Measurements from ENCODE around the gene RPS3. TPM values are rescaled to one million over a fixed set of nuclear protein-coding genes. Genes with fewer than 3 reads are reported as not detected.
"Not testable (repeated sequence)": the region's sequence is repeated elsewhere in the genome, so short reads cannot be mapped to it uniquely, and the experiment has no call there.

RPS3 gene
- total and polyA plus RNA-seq, 2 donors, result 961 to 2,414 TPM

DNA sequence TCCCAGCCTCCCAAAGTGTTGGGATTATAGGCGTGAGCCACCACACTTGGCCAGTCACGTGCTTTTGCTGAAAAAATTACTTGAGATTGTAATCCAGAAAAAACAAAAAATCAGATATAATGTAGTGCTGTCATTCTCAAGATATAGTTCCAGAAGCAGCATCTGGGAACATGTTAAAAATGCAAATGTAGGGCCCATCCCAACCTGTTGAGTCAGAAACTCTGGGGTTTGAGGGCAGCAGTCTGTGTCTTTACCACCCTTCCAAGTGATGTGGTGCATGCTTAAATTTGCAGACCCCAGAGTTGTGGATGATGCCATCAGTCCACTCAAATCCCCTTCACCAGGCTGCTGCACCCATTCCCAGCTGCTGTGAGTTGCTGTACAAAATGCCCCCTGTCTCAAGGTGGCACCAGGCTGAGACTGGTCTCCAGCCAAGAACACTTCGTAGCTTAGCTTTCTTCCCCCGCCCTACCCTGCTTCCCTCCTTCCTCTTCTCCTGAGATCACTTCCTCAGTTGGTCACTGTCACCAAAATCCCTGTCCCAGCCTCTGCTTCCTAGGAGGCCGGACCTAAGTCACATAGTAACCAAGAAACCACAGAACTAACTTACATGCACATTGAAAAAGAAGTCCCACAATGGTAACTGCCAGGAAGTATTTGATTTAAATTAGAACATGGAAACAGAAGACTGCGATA, 29.6 kb upstream of the RPS3 start:
- H3K4me1 ChIP-seq (ENCODE audit: insufficient read depth), result no peaks in the 10 kb centered on the region
- 83% methylated on average over 6 of the region's 6 CpGs for WGBS
- no peak for DNase-seq (ENCODE audit: extremely low spot score)

DNA sequence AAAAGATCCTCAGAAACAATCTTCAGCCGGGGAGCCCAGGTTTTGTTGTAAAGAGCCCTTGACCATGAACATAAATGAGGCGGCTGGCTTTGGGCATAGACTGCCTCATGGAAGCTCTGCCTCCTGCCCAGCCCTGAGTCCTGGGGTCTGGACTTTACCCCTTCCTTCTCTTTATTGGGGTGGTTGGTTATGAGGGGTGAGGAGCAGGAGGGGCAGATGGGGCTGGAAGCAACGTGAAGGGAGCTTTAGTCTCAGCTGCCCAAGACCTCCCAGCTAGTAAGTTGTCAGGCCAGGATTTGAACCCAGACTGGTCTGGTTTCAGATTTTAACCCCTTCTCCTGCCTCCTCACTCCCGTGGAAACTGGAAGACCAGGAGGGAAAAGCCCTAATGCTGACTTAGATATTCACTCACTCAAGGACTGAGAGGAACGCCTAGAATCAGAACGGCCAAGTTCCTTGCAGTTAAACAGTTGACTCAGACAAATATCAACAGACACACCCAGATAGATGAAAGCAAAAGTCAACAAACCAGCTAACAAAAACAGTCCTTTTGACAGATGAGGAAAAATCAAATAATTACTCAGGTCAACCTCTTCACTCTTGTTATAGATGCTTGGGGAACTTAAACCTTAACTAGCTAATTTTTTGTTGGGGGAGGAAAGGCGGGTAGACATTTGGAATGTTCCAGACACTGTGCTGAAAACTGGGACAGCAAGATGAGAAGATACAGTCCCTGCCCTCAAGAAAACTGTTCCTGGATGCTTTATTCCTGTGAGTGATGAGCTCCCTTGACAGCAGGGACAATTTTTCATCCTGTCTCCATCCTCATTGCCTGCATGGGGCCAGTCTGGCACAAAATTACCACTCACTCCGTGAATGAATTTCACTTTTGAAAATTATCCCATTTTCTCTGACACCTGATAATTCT, 27.1 kb upstream of the RPS3 start:
- Histone ChIP-seq H3K4me3 (ENCODE audit: low read depth, low read length) (no peak overlapping the region), H3K27ac (ENCODE audit: low read depth) (peak overlapping the region; percentile 64), H3K36me3 (ENCODE audit: insufficient read depth) (no peaks in the 10 kb centered on the region), H3K4me1 (ENCODE audit: insufficient read depth) (no peaks in the 10 kb centered on the region)
- 30% methylated on average over 8 of the region's 8 CpGs for WGBS
- DNase-seq (ENCODE audit: extremely low spot score), result peak; percentile 62

More for the DNA sequence above, 29.6 kb upstream of the RPS3 start:
- Histone ChIP-seq H3K4me3 (ENCODE audit: low read depth, low read length) (no peak overlapping the region), H3K36me3 (ENCODE audit: insufficient read depth) (no peaks in the 10 kb centered on the region), H3K27ac (ENCODE audit: low read depth) (no peak overlapping the region)

DNA sequence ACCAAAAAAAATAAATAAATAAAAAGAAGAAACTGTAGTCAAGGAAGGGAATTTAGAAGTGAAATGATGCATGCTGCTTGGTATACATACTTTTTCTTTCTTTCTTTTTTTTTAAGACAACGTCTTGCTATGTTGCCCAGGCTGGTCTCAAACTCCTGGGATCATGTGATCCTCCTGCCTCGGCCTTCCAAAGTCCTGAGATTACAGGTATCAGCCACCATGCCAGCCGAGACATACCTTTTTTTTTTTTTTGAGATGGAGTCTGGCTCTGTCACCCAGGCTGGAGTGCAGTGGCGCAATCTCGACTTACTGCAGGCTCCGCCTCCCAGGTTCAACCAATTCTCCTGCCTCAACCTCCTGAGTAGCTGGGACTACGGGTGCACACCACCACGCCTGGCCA, 26.1 kb upstream of the RPS3 start:
- DNase-seq (ENCODE audit: extremely low spot score), result no peak
- Histone ChIP-seq H3K4me3 (ENCODE audit: low read depth, low read length) (no peak overlapping the region), H3K4me1 (ENCODE audit: insufficient read depth) (no peaks in the 10 kb centered on the region), H3K36me3 (ENCODE audit: insufficient read depth) (no peaks in the 10 kb centered on the region), H3K27ac (ENCODE audit: low read depth) (no peak overlapping the region)
- WGBS, result 93% methylated on average over 8 of the region's 8 CpGs

DNA sequence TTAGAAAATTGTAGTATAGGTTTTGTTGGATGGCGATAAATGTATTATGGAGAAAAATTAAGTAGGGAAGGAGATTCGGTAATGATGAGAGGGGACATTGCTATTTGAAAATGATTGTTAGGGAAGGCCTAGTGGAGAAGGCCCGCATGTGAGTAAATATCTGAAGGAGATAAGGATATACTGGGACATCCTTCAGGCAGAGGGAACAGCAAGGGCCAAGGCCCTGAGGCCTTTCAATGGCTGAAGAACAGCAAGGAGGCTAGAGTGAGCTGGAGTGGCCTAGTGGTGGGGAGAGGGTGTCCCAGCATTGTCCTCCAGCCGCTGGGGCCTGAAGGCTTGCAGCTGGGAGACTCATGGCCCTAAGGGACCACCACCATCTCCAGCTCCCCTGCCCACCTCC, 24.7 kb upstream of the RPS3 start:
- Histone ChIP-seq H3K27ac (ENCODE audit: low read depth) (no peak overlapping the region), H3K4me3 (ENCODE audit: low read depth, low read length) (no peak overlapping the region), H3K4me1 (ENCODE audit: insufficient read depth) (no peaks in the 10 kb centered on the region), H3K36me3 (ENCODE audit: insufficient read depth) (no peaks in the 10 kb centered on the region)
- DNase-seq (ENCODE audit: extremely low spot score), result no peak
- 94% methylated on average over 4 of the region's 4 CpGs for WGBS

DNA sequence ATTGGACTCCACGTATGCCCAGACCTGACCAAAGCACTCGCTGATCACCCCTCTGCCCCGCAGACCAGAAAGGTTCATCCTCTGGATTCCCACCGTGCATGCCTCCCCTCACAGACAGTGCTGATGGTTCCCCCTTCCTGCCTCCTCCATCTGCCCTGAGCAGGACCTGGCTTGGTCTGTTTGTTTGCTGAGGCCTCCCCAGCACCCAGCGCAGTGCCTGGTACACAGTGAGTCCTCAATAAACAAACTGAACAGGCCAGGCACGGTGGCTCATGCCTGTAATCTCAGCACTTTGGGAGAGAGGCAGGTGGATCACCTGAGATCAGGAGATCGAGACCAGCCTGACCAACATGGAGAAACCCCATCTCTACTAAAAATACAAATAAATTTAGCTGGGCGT, 23.7 kb upstream of the RPS3 start:
- Histone ChIP-seq H3K4me1 (ENCODE audit: insufficient read depth) (no peaks in the 10 kb centered on the region), H3K27ac (ENCODE audit: low read depth) (no peak overlapping the region), H3K36me3 (ENCODE audit: insufficient read depth) (no peaks in the 10 kb centered on the region), H3K4me3 (ENCODE audit: low read depth, low read length) (no peak overlapping the region)
- no peak for DNase-seq (ENCODE audit: extremely low spot score)
- 91% methylated on average over 8 of the region's 8 CpGs for WGBS

DNA sequence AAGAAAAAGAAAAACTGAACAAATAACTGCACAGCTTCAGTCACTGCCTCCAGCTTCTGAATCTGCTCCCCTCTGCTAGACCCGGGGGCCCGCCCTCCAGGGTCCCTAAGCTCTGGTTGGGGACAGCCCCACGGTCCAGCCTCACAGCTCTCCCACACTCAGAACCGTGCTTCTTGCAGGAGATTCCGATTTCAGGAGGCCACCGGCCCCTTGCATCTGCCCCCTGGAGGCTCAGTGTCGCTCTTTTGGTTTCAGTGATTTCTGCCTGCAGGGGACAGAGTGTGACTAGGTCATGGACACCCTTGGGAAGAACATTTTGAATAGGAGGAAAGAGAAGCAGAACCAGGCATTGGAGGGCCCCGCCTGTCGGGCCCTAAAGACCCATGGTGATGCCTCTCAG, 23.1 kb upstream of the RPS3 start:
- H3K27ac ChIP-seq (ENCODE audit: low read depth), result no peak overlapping the region
- H3K4me3 ChIP-seq (ENCODE audit: low read depth, low read length), result no peak overlapping the region
- no peaks in the 10 kb centered on the region for H3K36me3 ChIP-seq (ENCODE audit: insufficient read depth)
- 85% methylated on average over 9 of the region's 9 CpGs for WGBS
- no peaks in the 10 kb centered on the region for H3K4me1 ChIP-seq (ENCODE audit: insufficient read depth)
- no peak for DNase-seq (ENCODE audit: extremely low spot score)

DNA sequence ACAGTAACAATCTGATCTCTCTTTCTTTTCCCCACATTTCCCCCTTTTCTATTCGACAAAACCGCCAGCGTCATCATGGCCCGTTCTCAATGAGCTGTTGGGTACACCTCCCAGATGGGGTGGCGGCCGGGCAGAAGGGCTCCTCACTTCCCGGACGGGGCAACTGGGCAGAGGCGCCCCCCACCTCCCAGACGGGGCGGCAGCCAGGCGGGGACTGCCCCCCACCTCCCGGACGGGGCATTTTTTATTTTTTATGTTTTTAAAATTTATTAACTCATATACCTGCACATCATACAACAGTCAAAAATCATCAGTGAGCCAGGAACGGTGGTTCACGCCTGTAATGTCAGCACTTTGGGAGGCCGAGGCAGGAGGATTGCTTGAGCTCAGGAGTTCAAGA, 20.5 kb upstream of the RPS3 start:
- not testable (repeated sequence) for DNase-seq (ENCODE audit: extremely low spot score); H3K4me1 ChIP-seq (ENCODE audit: insufficient read depth); H3K27ac ChIP-seq (ENCODE audit: low read depth); H3K36me3 ChIP-seq (ENCODE audit: insufficient read depth); H3K4me3 ChIP-seq (ENCODE audit: low read depth, low read length)
- 94% methylated on average over 17 of the region's 17 CpGs for WGBS

DNA sequence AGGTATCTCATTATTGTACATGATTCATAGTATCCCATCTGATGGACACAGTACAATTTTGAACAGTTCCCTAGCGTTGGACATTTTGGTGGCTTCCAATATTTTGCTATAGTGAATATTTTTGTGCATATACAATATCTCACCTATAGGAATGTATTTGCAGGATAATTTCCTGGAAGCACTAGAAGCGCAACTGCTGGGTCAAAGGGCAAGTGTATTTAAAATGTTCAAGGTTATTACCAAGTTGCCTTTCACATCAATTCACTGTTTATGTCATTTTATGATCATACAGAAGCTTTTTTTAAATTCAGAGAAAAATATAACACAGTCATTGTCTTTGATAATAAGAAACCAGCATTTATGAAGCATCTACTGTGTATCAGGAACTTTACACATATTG, 19.1 kb upstream of the RPS3 start:
- WGBS, result 91% methylated on average over 2 of the region's 2 CpGs
- H3K27ac ChIP-seq (ENCODE audit: low read depth), result no peak overlapping the region
- DNase-seq (ENCODE audit: extremely low spot score), result no peak
- H3K4me1 ChIP-seq (ENCODE audit: insufficient read depth), result no peaks in the 10 kb centered on the region
- no peaks in the 10 kb centered on the region for H3K36me3 ChIP-seq (ENCODE audit: insufficient read depth)
- H3K4me3 ChIP-seq (ENCODE audit: low read depth, low read length), result no peak overlapping the region

DNA sequence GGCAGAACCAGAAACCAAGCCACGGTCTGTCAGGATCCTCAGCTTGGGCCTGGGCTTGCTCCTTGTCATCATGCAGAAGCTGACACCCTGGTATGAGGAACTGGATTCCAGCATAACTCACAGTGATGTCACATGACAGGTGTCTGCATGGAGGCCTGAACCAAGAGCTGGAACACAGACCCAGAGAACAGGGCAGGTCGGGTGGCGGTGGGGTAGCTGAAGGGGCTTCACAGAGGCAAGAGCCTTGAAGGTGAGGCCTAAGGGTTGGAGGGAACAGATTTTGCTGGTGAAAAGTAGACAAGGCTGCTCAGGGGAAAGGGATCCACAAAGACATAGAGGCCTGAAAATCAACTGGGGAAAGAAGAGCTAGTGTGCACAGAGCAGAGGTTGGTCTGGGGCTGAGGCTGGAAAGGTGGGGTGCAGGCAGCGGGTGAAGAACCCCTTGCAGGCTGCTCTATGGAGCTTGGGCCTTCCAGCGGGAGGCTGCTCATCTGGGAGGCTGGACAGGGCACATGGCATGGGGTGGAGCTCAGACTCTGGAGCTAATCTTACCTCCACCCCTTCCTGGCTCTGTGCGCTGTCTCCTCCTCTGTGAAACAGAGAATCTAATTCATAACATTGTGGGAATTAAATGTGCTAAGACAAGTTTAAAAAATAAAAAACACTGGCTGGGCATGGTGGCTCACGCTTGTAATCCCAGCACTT, 18.4 kb upstream of the RPS3 start:
- no peaks in the 10 kb centered on the region for H3K4me1 ChIP-seq (ENCODE audit: insufficient read depth)
- whole genome bisulfite sequencing, result 81% methylated on average over 7 of the region's 7 CpGs
- no peak for DNase-seq (ENCODE audit: extremely low spot score)
- H3K4me3 ChIP-seq (ENCODE audit: low read depth, low read length), result no peak overlapping the region
- no peak overlapping the region for H3K27ac ChIP-seq (ENCODE audit: low read depth)
- no peaks in the 10 kb centered on the region for H3K36me3 ChIP-seq (ENCODE audit: insufficient read depth)

DNA sequence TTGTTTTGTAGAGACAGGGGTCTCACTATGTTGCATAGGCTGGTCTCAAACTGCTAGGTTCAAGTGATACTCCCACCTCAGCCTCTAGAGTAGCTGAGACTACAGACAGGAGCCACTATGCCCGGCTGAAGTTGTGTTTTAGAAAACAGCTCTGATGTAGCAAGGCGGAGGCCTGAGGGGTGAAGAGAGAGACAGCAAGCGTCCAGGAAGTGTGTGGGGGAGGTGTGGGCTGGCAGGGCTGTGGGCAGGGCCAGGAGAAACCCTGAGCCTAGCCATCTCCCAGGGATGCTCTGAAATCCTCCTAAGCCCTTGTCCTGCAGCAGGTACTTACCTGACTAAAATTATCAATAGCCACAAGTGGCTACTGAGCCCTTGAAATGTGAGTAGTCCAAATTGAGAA, 16.1 kb upstream of the RPS3 start:
- no peak for DNase-seq (ENCODE audit: extremely low spot score)
- H3K36me3 ChIP-seq (ENCODE audit: insufficient read depth), result no peaks in the 10 kb centered on the region
- H3K4me1 ChIP-seq (ENCODE audit: insufficient read depth), result no peaks in the 10 kb centered on the region
- no peak overlapping the region for H3K4me3 ChIP-seq (ENCODE audit: low read depth, low read length)
- 84% methylated on average over 3 of the region's 3 CpGs for WGBS
- no peak overlapping the region for H3K27ac ChIP-seq (ENCODE audit: low read depth)

DNA sequence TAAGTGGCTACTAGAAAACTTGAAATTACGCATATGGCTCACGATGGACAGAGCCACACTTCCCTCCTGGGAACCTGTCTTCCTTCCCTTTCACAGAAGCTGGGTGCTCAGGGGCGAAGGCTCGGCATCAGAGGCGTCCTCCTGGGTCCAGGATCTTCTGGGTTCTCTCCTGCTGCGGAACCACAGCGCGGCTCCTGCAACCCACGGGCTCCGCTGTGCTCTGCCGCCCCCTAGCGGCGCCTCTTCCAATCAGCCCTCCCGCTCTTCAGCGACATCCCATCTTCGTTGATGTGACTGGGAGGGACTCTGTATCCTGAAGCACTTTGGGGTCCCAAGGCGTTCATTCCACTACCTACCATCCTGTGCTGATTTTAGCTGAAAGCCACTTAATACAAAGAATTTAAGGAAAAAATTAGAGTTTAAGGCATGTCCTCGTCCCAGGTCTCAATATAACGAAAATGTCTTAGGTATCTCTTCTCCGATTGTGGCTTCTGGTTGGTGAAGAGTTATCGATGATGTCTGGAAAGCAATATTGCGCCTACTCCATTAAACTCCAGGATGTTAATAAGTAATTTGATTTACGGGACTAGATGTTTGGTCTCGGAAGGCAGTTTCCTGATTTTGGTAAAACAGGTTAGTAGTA, 14.8 kb upstream of the RPS3 start:
- 25% methylated on average over 24 of the region's 24 CpGs for WGBS
- no peak for DNase-seq (ENCODE audit: extremely low spot score)
- H3K36me3 ChIP-seq (ENCODE audit: insufficient read depth), result no peaks in the 10 kb centered on the region
- no peak overlapping the region for H3K4me3 ChIP-seq (ENCODE audit: low read depth, low read length)
- no peak overlapping the region for H3K27ac ChIP-seq (ENCODE audit: low read depth)
- no peaks in the 10 kb centered on the region for H3K4me1 ChIP-seq (ENCODE audit: insufficient read depth)

DNA sequence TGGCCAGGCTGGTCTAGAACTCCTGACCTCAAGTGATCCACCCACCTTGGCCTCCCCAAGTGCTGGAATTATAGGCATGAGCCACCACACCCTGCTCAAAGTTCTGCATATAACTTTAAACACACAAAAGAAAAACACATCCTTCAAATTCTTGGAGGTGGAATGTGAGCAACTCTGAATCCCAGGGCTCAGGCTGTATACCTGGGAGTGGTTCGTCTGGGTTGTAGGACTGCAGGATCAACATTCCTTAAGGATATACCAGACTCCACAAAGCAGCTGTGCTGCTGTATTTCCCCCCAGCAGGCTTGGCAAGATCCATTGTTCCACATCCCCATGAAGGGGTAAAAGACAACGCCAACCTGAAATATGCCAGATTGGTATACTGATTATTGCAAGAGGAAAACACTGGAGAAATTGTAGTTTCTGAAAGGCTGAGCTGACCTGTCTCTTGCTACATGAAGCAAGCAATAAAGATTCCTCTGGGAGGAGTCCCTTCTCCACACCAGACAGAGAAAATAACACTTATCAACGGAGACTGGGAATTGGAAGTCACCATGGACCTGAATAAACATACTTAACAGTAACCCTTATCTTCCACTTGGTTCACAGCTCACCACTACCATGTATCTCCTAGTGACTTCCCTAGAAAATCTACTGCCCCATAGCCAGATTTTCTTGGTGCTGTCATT, 12.2 kb upstream of the RPS3 start:
- 43% methylated on average over 3 of the region's 3 CpGs for WGBS
- DNase-seq (ENCODE audit: extremely low spot score), result no peak
- H3K27ac ChIP-seq (ENCODE audit: low read depth), result no peak overlapping the region

DNA sequence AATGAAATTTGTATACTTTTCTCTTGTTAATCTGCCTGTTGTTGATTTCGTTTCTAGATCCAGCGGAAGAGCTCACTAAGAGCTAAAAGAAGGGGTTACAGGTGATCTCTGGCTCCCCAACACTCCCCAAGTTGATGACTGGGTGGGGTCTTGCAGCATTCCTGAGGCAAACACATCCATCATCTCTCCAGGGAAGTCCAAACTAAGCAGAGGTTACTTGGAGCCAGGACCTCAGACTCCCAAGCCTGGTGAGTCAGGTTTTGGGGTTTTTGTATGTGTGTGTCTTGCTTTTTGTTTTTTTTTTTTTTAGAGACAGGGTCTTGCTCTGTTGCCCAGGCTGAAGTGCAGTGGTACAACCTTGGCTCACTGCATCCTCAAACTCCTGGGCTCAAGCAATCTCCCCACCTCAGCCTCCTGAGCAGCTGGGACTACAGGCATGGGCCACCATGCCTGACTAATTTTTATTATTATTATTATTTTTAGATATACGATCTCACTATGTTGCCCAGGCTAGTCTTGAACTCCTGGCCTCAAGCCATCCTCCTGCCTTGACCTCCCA, 11.5 kb upstream of the RPS3 start:
- 72% methylated on average over 3 of the region's 3 CpGs for WGBS
- H3K27ac ChIP-seq (ENCODE audit: low read depth), result no peak overlapping the region
- H3K4me3 ChIP-seq (ENCODE audit: low read depth, low read length), result no peak overlapping the region
- no peak for DNase-seq (ENCODE audit: extremely low spot score)
- H3K4me1 ChIP-seq (ENCODE audit: insufficient read depth), result no peaks in the 10 kb centered on the region
- H3K36me3 ChIP-seq (ENCODE audit: insufficient read depth), result no peaks in the 10 kb centered on the region

More for the DNA sequence above, 12.2 kb upstream of the RPS3 start:
- H3K4me3 ChIP-seq (ENCODE audit: low read depth, low read length), result no peak overlapping the region
- no peaks in the 10 kb centered on the region for H3K36me3 ChIP-seq (ENCODE audit: insufficient read depth)
- H3K4me1 ChIP-seq (ENCODE audit: insufficient read depth), result no peaks in the 10 kb centered on the region

Measured in urinary bladder (tissue), 4 donors.